ENCODE results near the gene RHEB. TPM values are rescaled to one million over a fixed set of nuclear protein-coding genes. Genes with fewer than 3 reads are reported as not detected.

The RHEB gene
- total and polyA plus RNA-seq, 2 of the 13 experiments (the other 11 are each of a cell fraction or from before 2014, with no cell fraction given) = 55.0 to 77.6 TPM

- intact Hi-C loops (cut with micrococcal nuclease; ENCODE audit: unreplicated experiment) (no loop called here), in situ Hi-C loops (cut with HindIII; ENCODE audit: extremely low pct_ligation_motif_present, low pct_unique_long_range_greater_than_20kb) (no loop called here)
- no peak for DNase-seq (ENCODE audit: low spot score)
- 9% methylated on average over 5 of the region's 5 CpGs for WGBS (ENCODE audit: low lambda C conversion rate)
- H3K4me2 ChIP-seq (ENCODE audit: low read depth, low read length) = no peak overlapping the region
- no peak for FAIRE-seq
- H3K79me2 ChIP-seq (ENCODE audit: insufficient read depth, low read length) = no peaks in the 10 kb centered on the region
- H3K4me1 ChIP-seq (ENCODE audit: insufficient read depth, low read length) = no peaks in the 10 kb centered on the region
- H3K27me3 ChIP-seq (ENCODE audit: control insufficient read depth in 1 of 2, insufficient read depth in 2 of 2, low read length in 2 of 2) = peaks cover 7 to 35% of the 10 kb centered on the region in 2 experiments
- CTCF ChIA-PET (ENCODE audit: low intra/inter-chr PET ratio, low total read pairs) = no interaction called here
- no TSS peak for BruUV-seq (replicated peaks)
- POLR2A ChIA-PET = no interaction called here
- no peak overlapping the region for H2AFZ ChIP-seq (ENCODE audit: low read length)
- H3K9ac ChIP-seq (ENCODE audit: insufficient read depth, low read depth, low read length) = no peak overlapping the region
- no peak for ATAC-seq
- H3K27ac ChIP-seq (ENCODE audit: extremely low read length, insufficient read depth, low read length) = no peak overlapping the region
- peaks cover 2% of the 10 kb centered on the region; the same call in 1 of the 2 replicates for H4K20me1 ChIP-seq (ENCODE audit: insufficient read depth, low read length)
- no peaks in the 10 kb centered on the region for H3K36me3 ChIP-seq (replicated peaks in 1 of 2; ENCODE audit: control insufficient read depth in 1 of 2, insufficient read depth in 2 of 2, low read length in 2 of 2)
- no peaks in the 10 kb centered on the region; the same call in 1 of the 2 replicates for H3K9me3 ChIP-seq (ENCODE audit: low read length)
- TF ChIP-seq ATF6 (CRISPR knock-in tag; conservative IDR thresholded peaks at IDR 0.05) = no peak
- TF ChIP-seq SMC3 (IDR thresholded peaks at IDR 0.05; ENCODE audit: low read length) = no peak
- TF ChIP-seq ZNF616 (CRISPR knock-in tag; IDR thresholded peaks at IDR 0.05; ENCODE audit: low read depth) = no peak
- TF ChIP-seq BRCA1 (CRISPR knock-in tag; IDR thresholded peaks at IDR 0.05) = no peak
- no peak for TF ChIP-seq GATA4 (IDR thresholded peaks at IDR 0.05; ENCODE audit: borderline replicate concordance, low read depth)
- no peak for TF ChIP-seq CEBPZ (IDR thresholded peaks at IDR 0.05; ENCODE audit: low read length)
- TF ChIP-seq SATB2 (CRISPR knock-in tag; IDR thresholded peaks at IDR 0.05) = no peak
- TF ChIP-seq ZNF577 (CRISPR knock-in tag; IDR thresholded peaks at IDR 0.05; ENCODE audit: borderline replicate concordance, low read depth) = no peak
- TF ChIP-seq ZSCAN29 (CRISPR knock-in tag; conservative IDR thresholded peaks at IDR 0.05) = no peak
- no peak overlapping the region for H3K4me3 ChIP-seq (replicated peaks in 1 of 3; ENCODE audit: insufficient read depth in 1 of 3, low read depth in 2 of 3, low read length in 3 of 3)
Observed at GRCh38 chr7:151424799-151425198, 94.9 kb downstream of the RHEB start.

Measured in HepG2 (cell line).